ENCODE results near the gene ZNF688.

ZNF688 gene

DNA sequence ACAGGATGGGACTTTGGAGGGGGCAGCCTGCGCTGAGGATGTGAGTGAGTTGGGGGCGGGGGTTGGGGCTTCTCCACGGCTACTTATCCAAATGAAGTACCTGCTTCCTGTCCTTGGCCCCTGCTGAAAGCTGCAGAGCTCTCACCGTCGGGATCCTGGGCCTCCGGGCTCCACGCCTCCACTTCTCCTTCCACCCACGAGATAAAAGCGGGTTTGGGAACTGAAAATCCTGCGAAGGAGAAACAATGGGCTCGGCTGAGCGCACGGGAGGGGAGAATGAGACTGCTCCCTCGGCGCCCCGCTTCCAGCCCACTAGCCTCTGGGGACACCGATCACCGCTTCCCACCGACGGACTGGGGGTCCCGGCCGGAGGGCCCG lies 13.5 kb upstream of the ZNF688 start:
- peak; percentile 27 for DNase-seq

- DNase-seq: no peak
Measured at GRCh38 chr16:30582611-30583340, 11.3 kb upstream of the ZNF688 start.

GRCh38 chr16:30581457-30581856 lies 9.9 kb upstream of the ZNF688 start:
- no peak for DNase-seq

- no peak for DNase-seq
Measured at GRCh38 chr16:30574678-30575077, 3.2 kb upstream of the ZNF688 start.

GRCh38 chr16:30570636-30571444 lies 674 bp downstream of the ZNF688 start:
- no peak for DNase-seq

DNA sequence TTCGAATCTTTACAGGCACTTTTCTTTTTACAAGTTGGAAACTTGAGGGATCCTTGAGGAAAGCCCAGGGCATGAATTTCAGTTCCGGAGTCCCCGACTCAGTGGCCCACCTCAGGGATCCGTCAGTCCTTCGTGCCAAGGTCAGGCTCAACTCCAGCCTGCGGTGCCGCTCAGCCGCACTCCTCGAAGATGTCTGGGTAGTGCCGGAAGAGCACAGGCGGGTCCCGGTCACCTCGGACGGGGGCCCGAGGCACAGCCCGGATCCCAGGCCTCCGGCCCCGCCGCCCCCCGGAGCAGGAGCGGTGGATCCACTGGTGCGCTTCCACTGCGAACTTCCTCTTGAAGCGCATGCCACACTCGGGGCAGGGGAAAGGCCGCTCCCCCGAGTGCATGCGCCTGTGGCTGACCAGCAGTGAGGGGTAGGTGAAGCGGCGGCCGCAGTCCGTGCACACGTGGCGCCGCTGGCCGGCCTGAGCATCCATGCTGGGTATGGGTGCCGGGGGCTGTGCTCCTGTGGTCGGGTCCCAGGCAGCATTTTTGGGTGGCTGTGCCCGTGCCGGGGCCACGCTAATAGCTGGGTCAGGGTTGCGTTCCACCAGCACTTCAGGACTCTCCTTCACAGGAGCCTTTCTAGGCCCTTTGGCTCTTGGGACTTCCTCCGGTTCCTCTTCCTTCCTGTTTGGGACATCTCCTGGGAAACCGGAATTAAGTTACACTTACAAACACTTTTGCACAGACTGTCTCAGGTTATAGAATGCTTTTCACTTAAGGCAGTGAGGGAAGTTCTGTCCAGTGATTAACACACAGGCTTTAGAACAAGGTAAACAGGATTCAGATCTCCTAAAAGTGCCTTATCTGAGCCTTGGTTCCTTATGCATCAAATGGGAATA lies 1.5 kb downstream of the ZNF688 start:
- no peak for DNase-seq

GRCh38 chr16:30569281-30569680 lies 2.2 kb downstream of the ZNF688 start:
- DNase-seq: no peak

- peak; percentile 46 for DNase-seq
Measured at GRCh38 chr16:30567991-30568638, 3.4 kb downstream of the ZNF688 start.

GRCh38 chr16:30567160-30567990 lies 4.1 kb downstream of the ZNF688 start:
- DNase-seq: no peak

- no peak for DNase-seq
Measured at GRCh38 chr16:30566531-30566930, 5.0 kb downstream of the ZNF688 start.

DNA sequence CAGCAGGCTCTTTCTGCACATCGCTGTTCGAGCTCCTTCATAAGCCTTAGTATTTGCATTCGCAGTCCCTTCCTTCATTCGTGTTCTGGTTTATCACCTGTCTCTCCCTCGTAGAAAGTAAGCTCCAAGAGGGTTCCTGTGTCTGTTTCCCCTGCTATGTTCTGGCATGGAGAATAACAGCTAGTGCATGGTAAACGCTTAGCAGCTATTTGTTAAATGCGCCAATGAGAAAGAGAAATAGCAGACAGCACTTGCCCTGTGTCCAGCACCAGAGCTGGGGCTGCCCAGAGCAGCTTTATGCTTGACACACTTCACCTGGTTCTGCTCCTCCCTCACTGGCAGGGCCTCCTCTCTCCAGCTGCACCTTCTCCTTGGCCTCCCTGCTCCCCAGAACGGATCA lies 5.5 kb downstream of the ZNF688 start:
- DNase-seq: no peak

DNA sequence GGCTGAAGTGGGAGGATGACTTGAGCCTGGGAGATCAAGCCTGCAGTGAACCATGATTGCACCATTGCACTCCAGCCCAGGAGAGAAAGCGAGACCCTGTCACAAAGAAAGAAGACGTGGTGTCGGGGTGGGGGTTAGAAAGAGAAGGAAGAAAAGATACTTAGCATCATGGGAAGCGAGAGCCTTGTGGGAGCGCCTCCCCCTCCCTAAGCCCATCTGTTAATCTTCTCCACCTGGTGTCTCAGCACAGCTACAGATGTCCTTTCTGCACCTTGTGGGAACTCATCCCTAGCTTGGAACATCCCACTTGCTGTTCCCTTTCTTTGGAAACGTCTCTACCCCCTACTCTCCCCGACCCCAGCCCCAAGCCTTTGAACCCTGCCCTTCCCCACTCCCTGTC lies 6.0 kb downstream of the ZNF688 start:
- no peak for DNase-seq

DNA sequence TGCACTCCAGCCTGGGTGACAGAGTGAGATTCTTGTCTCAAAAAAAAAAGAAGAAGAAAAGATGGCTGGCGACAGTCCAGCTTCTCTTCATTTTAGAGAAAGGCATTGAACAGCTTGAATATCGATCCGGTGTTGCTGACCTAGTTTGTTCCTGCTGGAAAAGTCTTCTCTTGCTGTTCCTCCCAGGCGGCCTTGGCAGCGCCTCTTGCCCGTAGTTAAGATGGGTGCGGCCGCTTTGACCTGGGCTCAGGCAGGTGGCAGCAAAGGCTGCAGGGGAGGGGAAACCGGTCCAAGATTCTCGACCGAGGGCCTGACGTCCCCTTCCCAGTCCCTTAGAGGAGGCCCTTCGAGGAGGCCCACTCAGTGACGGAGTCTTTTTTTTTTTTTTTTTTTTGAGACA lies 9.5 kb downstream of the ZNF688 start:
- no peak for DNase-seq

DNA sequence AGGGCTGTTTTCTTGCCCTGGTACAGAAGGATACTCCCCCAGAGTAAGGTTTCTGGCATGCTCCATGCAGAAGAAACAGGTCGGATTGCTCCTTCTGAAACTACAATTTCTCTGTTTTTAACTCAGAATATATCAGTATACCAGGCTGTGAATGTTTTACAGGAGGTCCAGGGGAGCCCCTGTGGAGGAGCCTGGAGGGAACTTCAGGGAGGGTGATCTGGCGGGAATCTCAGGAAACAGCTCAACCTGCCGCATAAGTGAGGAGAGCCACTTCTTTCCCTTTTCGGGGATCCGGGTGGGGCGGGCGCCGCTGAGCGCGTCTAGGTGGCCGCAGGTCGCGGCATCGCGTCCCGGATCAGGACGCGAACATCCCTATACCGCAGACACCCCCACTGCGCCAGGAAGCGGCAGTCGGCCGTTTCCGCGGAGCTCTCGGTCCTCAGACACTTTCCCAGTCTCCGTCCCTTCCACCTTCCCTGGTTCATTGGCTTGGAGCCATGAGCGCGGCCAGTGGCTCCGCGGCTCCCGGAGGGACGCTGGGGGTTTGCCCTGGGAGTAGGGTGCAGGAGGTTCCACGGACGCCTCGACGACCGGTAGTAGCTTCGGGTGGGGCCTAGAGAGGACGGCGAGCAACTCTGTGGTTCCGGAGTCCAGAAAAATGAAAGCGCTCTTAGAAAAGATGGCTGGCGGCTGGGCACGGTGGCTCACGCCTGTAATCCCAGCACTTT lies 10.3 kb downstream of the ZNF688 start:
- no peak for DNase-seq

DNA sequence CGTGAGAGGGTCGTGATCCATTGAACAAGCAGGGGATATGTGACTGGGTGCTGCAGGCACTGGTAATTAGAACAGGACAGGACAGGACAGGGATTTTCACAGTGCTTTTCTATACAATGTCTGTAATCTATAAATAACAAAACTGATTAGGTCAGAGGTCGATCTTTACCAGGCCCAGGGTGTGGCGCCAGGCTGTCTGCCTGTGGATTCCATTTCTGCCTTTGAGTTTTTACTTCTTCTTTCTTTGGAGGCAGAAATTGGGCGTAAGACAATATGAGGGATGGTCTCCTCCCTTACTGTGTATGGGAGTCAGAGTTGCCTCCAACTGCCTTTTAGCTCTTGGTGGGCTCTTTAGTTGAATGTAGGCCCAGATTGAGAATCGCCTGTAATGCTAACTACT lies 11.8 kb downstream of the ZNF688 start:
- DNase-seq: no peak

DNA sequence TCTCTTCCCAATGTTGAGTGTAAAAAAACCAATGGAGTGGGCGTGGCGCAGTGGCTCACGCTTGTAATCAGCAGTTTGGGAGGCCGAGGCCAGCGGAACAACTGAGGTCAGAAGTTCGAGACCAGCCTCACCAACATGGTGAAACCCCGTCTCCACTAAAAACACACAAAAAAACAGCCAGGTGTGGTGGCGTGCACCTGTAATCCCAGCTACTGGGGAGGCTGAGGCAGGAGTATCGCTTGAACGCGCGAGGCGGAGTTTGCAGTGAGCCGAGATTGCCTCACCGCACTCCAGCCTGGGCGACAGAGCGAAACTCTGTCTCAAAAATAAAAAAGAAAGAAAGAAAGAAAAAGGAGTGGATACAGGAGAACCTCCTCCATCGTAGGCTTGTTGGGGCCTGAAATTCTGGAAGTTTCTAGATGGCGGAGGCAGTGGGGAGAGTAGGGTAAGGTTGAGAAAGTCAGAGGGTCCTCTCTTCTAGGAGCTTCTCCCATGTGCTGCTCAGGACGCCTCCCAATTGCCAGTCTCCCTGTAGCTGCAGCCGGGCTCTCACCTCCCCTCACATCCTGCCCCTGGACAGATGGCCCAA lies 12.6 kb downstream of the ZNF688 start:
- no peak for DNase-seq

- peak; percentile 99 for DNase-seq
Measured at GRCh38 chr16:30557957-30558788, 13.3 kb downstream of the ZNF688 start, which contains the start of gene ZNF764. Gene ZNF764, minus strand, starts transcription at chr16:30558374. Its CDS starts 192 bp downstream, at chr16:30558182.

- DNase-seq: no peak
Measured at GRCh38 chr16:30557707-30557956, 13.9 kb downstream of the ZNF688 start.

DNA sequence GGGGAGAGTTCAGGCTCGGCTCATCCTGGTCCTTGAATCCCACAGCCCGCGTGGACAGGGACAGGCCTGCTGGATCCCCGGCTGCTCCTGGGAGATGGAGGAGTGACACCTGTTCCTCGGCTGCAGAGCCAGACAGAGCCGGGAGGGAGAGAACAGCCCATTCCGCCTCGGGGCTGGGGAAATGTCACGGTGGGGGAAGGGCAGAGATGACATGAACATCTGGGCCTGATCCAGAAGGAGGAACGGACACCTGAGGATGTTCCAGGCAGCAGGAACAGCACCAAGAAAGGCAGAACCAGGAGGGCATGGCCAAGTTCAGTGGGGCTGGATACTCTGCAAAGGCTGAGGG lies 15.4 kb downstream of the ZNF688 start:
- DNase-seq: no peak
